IMR-90 (cell line): Measurements from ENCODE around the gene PSMD2.

Experiments used
- BHLHE40 ChIP-seq: fragments of 150-350 bp; IDR thresholded peaks from 2 replicates; pipeline ENCODE4 v1.6.1; 2016; ENCODE audit warnings: mild to moderate bottlenecking, low read depth, low read length
- CEBPB ChIP-seq: IDR thresholded peaks from 2 replicates; pipeline ENCODE4 v1.6.1; 2012; ENCODE audit warnings: low read depth, low read length, improper control_type of control experiment
- CHD1 ChIP-seq: IDR thresholded peaks from 2 replicates; pipeline ENCODE4 v1.6.1; 2012; ENCODE audit warnings: low read depth, low read length, improper control_type of control experiment
- CTCF ChIP-seq: conservative IDR thresholded peaks from 2 replicates; pipeline ENCODE4 v1.5.1; 2012; ENCODE audit warnings: mild to moderate bottlenecking, low read depth, low read length, improper control_type of control experiment
- ELK1 ChIP-seq: fragments of 150-350 bp; IDR thresholded peaks from 2 replicates; pipeline ENCODE4 v1.6.1; 2016; ENCODE audit warnings: low read depth, mild to moderate bottlenecking, low read length, moderate library complexity, borderline replicate concordance
- FOS ChIP-seq: fragments of 150-350 bp; IDR thresholded peaks from 2 replicates; pipeline ENCODE4 v1.6.1; 2016; ENCODE audit warnings: low read depth, low read length
- MAFK ChIP-seq: IDR thresholded peaks from 2 replicates; pipeline ENCODE4 v1.6.1; 2012; ENCODE audit warnings: low read depth, low read length, improper control_type of control experiment
- MAZ ChIP-seq: IDR thresholded peaks from 2 replicates; pipeline ENCODE4 v1.6.1; 2012; ENCODE audit warnings: low read depth, mild to moderate bottlenecking, low read length, improper control_type of control experiment, moderate library complexity, borderline replicate concordance
- POLR2A ChIP-seq: IDR thresholded peaks from 2 replicates; pipeline ENCODE4 v1.6.1; 2012; ENCODE audit warnings: mild to moderate bottlenecking, low read depth, low read length
- RAD21 ChIP-seq: IDR thresholded peaks from 2 replicates; pipeline ENCODE4 v1.6.1; 2012; ENCODE audit warnings: low read length, improper control_type of control experiment
- RCOR1 ChIP-seq: IDR thresholded peaks from 2 replicates; pipeline ENCODE4 v1.6.1; 2012; ENCODE audit warnings: mild to moderate bottlenecking, low read length, improper control_type of control experiment; ENCODE audit not compliant: insufficient replicate concordance
- RFX5 ChIP-seq: IDR thresholded peaks from 2 replicates; pipeline ENCODE4 v1.8.0; 2012; ENCODE audit warnings: low read depth, mild to moderate bottlenecking, low read length, moderate library complexity
- SMC3 ChIP-seq: fragments of 150-350 bp; IDR thresholded peaks from 2 replicates; pipeline ENCODE4 v1.6.1; 2016; ENCODE audit warnings: low read depth, mild to moderate bottlenecking, antibody characterized with exemption, low read length, moderate library complexity
- USF2 ChIP-seq: fragments of 150-350 bp; IDR thresholded peaks from 2 replicates; pipeline ENCODE4 v1.6.1; 2017; ENCODE audit warnings: mild to moderate bottlenecking, antibody characterized with exemption, low read length, low read depth

GRCh38 chr3:184346480-184347190 lies 47.6 kb downstream of the PSMD2 start:
- no peak for TF ChIP-seq MAZ
- no peak for TF ChIP-seq CTCF
- no peak for TF ChIP-seq POLR2A
- TF ChIP-seq RAD21 = no peak
- no peak for TF ChIP-seq RCOR1
- TF ChIP-seq SMC3 = no peak
- TF ChIP-seq CEBPB = no peak
- no peak for TF ChIP-seq MAFK
- TF ChIP-seq RFX5 = no peak
- TF ChIP-seq USF2 = no peak
- no peak for TF ChIP-seq BHLHE40
- no peak for TF ChIP-seq CHD1
- no peak for TF ChIP-seq ELK1
- TF ChIP-seq FOS = no peak
